ENCODE measurements around the gene STK40.

DNA sequence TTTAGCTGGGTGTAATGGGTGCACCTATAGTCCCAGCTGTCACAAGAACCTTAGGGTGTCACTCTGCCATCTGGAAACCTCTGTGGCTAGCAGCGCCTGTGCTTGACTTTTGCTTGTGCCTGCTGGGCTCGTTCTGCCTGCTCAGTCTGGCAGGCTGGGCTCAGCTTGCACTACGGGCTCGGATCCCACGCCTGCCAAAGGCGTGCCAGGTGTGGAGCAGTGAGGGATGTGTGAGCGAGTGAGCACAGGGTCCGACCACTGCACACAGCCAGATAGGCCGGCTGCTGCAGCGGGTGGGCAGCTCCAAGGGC lies 14.7 kb upstream of the STK40 start:
- TF ChIP-seq EP300 (IDR thresholded peaks at IDR 0.05; ENCODE audit: borderline replicate concordance): no peak
- TF ChIP-seq, protein P1, sequence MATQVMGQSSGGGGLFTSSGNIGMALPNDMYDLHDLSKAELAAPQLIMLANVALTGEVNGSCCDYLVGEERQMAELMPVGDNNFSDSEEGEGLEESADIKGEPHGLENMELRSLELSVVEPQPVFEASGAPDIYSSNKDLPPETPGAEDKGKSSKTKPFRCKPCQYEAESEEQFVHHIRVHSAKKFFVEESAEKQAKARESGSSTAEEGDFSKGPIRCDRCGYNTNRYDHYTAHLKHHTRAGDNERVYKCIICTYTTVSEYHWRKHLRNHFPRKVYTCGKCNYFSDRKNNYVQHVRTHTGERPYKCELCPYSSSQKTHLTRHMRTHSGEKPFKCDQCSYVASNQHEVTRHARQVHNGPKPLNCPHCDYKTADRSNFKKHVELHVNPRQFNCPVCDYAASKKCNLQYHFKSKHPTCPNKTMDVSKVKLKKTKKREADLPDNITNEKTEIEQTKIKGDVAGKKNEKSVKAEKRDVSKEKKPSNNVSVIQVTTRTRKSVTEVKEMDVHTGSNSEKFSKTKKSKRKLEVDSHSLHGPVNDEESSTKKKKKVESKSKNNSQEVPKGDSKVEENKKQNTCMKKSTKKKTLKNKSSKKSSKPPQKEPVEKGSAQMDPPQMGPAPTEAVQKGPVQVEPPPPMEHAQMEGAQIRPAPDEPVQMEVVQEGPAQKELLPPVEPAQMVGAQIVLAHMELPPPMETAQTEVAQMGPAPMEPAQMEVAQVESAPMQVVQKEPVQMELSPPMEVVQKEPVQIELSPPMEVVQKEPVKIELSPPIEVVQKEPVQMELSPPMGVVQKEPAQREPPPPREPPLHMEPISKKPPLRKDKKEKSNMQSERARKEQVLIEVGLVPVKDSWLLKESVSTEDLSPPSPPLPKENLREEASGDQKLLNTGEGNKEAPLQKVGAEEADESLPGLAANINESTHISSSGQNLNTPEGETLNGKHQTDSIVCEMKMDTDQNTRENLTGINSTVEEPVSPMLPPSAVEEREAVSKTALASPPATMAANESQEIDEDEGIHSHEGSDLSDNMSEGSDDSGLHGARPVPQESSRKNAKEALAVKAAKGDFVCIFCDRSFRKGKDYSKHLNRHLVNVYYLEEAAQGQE (IDR thresholded peaks at IDR 0.05; ENCODE audit: low read depth): no peak
- no peak for TF ChIP-seq YY1 (IDR thresholded peaks at IDR 0.05; ENCODE audit: low read depth)
- no peak for TF ChIP-seq TAF1 (IDR thresholded peaks at IDR 0.05; ENCODE audit: low read depth)
- TF ChIP-seq NFIC (IDR thresholded peaks at IDR 0.05): no peak
- TF ChIP-seq EGR1 (IDR thresholded peaks at IDR 0.05): no peak
- TF ChIP-seq TCF12 (IDR thresholded peaks at IDR 0.05; ENCODE audit: low read depth): no peak
